Aorta (tissue), 5 donors: ENCODE results near the gene COPS8. TPM values are rescaled to one million over a fixed set of nuclear protein-coding genes. Genes with fewer than 3 reads are reported as not detected.

ENCODE experiments used
- ATAC-seq: fragments of 200-7000 bp; cut with Tn5 transposase; one replicate; pipeline ENCODE4 v1.9.1; 2022; ENCODE audit warnings: moderate library complexity; ENCODE audit not compliant: low FRiP score
- DNase-seq, 2 donors: peaks; one replicate each; pipeline ENCODE4 v3.0.0-alpha.2; 2020
- H3K27ac ChIP-seq, 2 donors: one replicate each; pipeline ENCODE4 v1.5.1; 2013; ENCODE audit warnings: low read length in 2 of 2, mild to moderate bottlenecking in 2 of 2, moderate library complexity in 2 of 2, control low read depth in 1 of 2, inconsistent platforms in 1 of 2, low read depth in 1 of 2
- H3K27me3 ChIP-seq, 2 donors: one replicate each; pipeline ENCODE4 v1.6.1; 2013; ENCODE audit warnings: control low read depth in 1 of 2, low read length in 1 of 2, mild to moderate bottlenecking in 1 of 2, moderate library complexity in 1 of 2; ENCODE audit not compliant: insufficient read depth in 2 of 2, control insufficient read depth in 1 of 2
- H3K36me3 ChIP-seq, 2 donors: one replicate each; pipeline ENCODE4 v1.6.1; 2013; ENCODE audit warnings: control low read depth in 1 of 2, low read length in 1 of 2, mild to moderate bottlenecking in 1 of 2; ENCODE audit not compliant: insufficient read depth in 2 of 2, control insufficient read depth in 1 of 2
- H3K4me1 ChIP-seq, 2 donors: one replicate each; pipeline ENCODE4 v1.6.1; 2013; ENCODE audit warnings: low read length in 2 of 2, control low read depth in 1 of 2, mild to moderate bottlenecking in 1 of 2, moderate library complexity in 1 of 2; ENCODE audit not compliant: insufficient read depth in 2 of 2, control insufficient read depth in 1 of 2
- H3K4me3 ChIP-seq, 2 donors: one replicate each; pipeline ENCODE4 v1.5.1; 2013; ENCODE audit warnings: low read length in 2 of 2, control low read depth in 1 of 2, mild to moderate bottlenecking in 1 of 2
- H3K9me3 ChIP-seq: one replicate; pipeline ENCODE4 v1.6.1; 2013; ENCODE audit warnings: mild to moderate bottlenecking, low read length; ENCODE audit not compliant: control insufficient read depth
- WGBS, 2 donors: extraction: QIAGEN DNeasy Blood & Tissue Kit; methylation state at CpG; one replicate each; pipeline ENCODE4 v1.1.7; 2013; 5-methylcytosine and 5-hydroxymethylcytosine counted together
- intact Hi-C, 2 donors: fragments of 100-400 bp; cut with DNase I; formaldehyde crosslinking; loops; one replicate each; pipeline versions ENCODE4 v1.14.2 to v1.15.0; 2022
- polyA plus RNA-seq, 2 donors: library from polyadenylated mRNA; stranded (reverse); fragments of 200-250 nt; gene quantifications; one replicate each; pipeline ENCODE4 v1.2.3, GENCODE V29; 2013
- total RNA-seq, 2 donors: library from RNA; stranded (reverse); fragmentation: NEBNext Ultra II Directional; extraction: Animal tissue kit (Norgen Biotek cat#: 25700); gene quantifications; one replicate each; pipeline ENCODE4 v1.2.1, GENCODE V29; 2021
- donor health status: healthy with polysubstance abuse.
- donor health status: Bipolar disorder and iron deficiency.
- donor health status: DM: no; HTN: no; CAD: no.
- donor health status: DM: no; HTN: no; CAD: no.
- donor health status: DM: yes; HTN: yes; CAD: no.

COPS8 gene
- total and polyA plus RNA-seq, 4 donors = 42.8 to 60.3 (median 45.0) TPM

GRCh38 chr2:237051861-237052260 is 33.8 kb upstream of the COPS8 start:
- Histone ChIP-seq H3K27me3 (no peaks in the 10 kb centered on the region), H3K4me1 (no peaks in the 10 kb centered on the region), H3K9me3 (peaks cover 3% of the 10 kb centered on the region), H3K27ac (no peak overlapping the region), H3K36me3 (no peaks in the 10 kb centered on the region), H3K4me3 (no peak overlapping the region)
- 93 to 94% methylated on average over 8 of the region's 8 CpGs for WGBS, 2 donors
- DNase-seq (no peak), ATAC-seq (no peak)
- intact Hi-C loops = no loop called here

GRCh38 chr2:237053066-237053465 is 32.6 kb upstream of the COPS8 start:
- Histone ChIP-seq H3K4me3 (no peak overlapping the region), H3K4me1 (no peaks in the 10 kb centered on the region), H3K27ac (no peak overlapping the region), H3K36me3 (no peaks in the 10 kb centered on the region), H3K9me3 (peaks cover 3% of the 10 kb centered on the region), H3K27me3 (no peaks in the 10 kb centered on the region)
- DNase-seq (no peak), ATAC-seq (no peak)
- intact Hi-C loops = no loop called here
- 96 to 97% methylated on average over 2 of the region's 2 CpGs for WGBS, 2 donors

- ATAC-seq (no peak), DNase-seq (no peak)
- H3K27me3 ChIP-seq = no peaks in the 10 kb centered on the region
- no peaks in the 10 kb centered on the region for H3K9me3 ChIP-seq
- intact Hi-C loops = loop anchor here in 1 of 2 donors (5.0 kb wide), 1 partner anchor 543 kb away; no protein-coding TSS in a partner anchor
- no peak overlapping the region for H3K27ac ChIP-seq
- WGBS, 2 donors = 27 to 35% methylated on average over 9 of the region's 9 CpGs
- no peaks in the 10 kb centered on the region for H3K36me3 ChIP-seq
- H3K4me1 ChIP-seq = no peaks in the 10 kb centered on the region
- H3K4me3 ChIP-seq = no peak overlapping the region
Observed at GRCh38 chr2:237055386-237056100, 30.1 kb upstream of the COPS8 start.

- no peak overlapping the region for H3K27ac ChIP-seq
- no peaks in the 10 kb centered on the region for H3K36me3 ChIP-seq
- no peak for ATAC-seq
- intact Hi-C loops = loop anchor here in 1 of 2 donors (5.0 kb wide), 1 partner anchor 544 kb away; no protein-coding TSS in a partner anchor
- no peak for DNase-seq
- no peaks in the 10 kb centered on the region for H3K9me3 ChIP-seq
- 64 to 67% methylated on average over 11 of the region's 11 CpGs for WGBS, 2 donors
- H3K4me3 ChIP-seq = no peak overlapping the region
- H3K4me1 ChIP-seq = no peaks in the 10 kb centered on the region
- H3K27me3 ChIP-seq = no peaks in the 10 kb centered on the region
Observed at GRCh38 chr2:237056287-237056875, 29.3 kb upstream of the COPS8 start.

GRCh38 chr2:237057107-237057506 is 28.6 kb upstream of the COPS8 start:
- H3K4me1 ChIP-seq = no peaks in the 10 kb centered on the region
- no peak overlapping the region for H3K27ac ChIP-seq
- H3K9me3 ChIP-seq = no peaks in the 10 kb centered on the region
- WGBS, 2 donors = 93 to 94% methylated on average over 5 of the region's 5 CpGs
- DNase-seq (no peak), ATAC-seq (no peak)
- no peaks in the 10 kb centered on the region for H3K27me3 ChIP-seq
- no peak overlapping the region for H3K4me3 ChIP-seq
- H3K36me3 ChIP-seq = no peaks in the 10 kb centered on the region
- intact Hi-C loops = loop anchor here in 1 of 2 donors (5.0 kb wide), 1 partner anchor 545 kb away; no protein-coding TSS in a partner anchor

- no peaks in the 10 kb centered on the region for H3K27me3 ChIP-seq
- no peaks in the 10 kb centered on the region for H3K36me3 ChIP-seq
- no peaks in the 10 kb centered on the region for H3K9me3 ChIP-seq
- H3K4me1 ChIP-seq = no peaks in the 10 kb centered on the region
- DNase-seq = no peak
- no peak overlapping the region for H3K27ac ChIP-seq
- intact Hi-C loops = loop anchor here in 1 of 2 donors (5.0 kb wide), 1 partner anchor 546 kb away; no protein-coding TSS in a partner anchor
- ATAC-seq = no peak
- 77% methylated on average over 5 of the region's 5 CpGs for WGBS, 2 donors
- no peak overlapping the region for H3K4me3 ChIP-seq
Observed at GRCh38 chr2:237057893-237058300, 27.8 kb upstream of the COPS8 start.

GRCh38 chr2:237058423-237058822 is 27.3 kb upstream of the COPS8 start:
- Histone ChIP-seq H3K4me3 (no peak overlapping the region), H3K27me3 (no peaks in the 10 kb centered on the region), H3K4me1 (no peaks in the 10 kb centered on the region), H3K27ac (no peak overlapping the region), H3K9me3 (no peaks in the 10 kb centered on the region), H3K36me3 (no peaks in the 10 kb centered on the region)
- 82 to 87% methylated on average over 11 of the region's 11 CpGs for WGBS, 2 donors
- intact Hi-C loops = loop anchor here in 1 of 2 donors (5.0 kb wide), 1 partner anchor 546 kb away; no protein-coding TSS in a partner anchor
- ATAC-seq (no peak), DNase-seq (no peak)

- Histone ChIP-seq H3K36me3 (no peaks in the 10 kb centered on the region), H3K27me3 (no peaks in the 10 kb centered on the region), H3K9me3 (no peaks in the 10 kb centered on the region), H3K4me1 (no peaks in the 10 kb centered on the region), H3K27ac (no peak overlapping the region), H3K4me3 (no peak overlapping the region)
- ATAC-seq (no peak), DNase-seq (no peak)
- 46 to 49% methylated on average over 8 of the region's 8 CpGs for WGBS, 2 donors
- intact Hi-C loops = loop anchor here in 1 of 2 donors (5.0 kb wide), 1 partner anchor 547 kb away; no protein-coding TSS in a partner anchor
Observed at GRCh38 chr2:237059155-237059875, 26.4 kb upstream of the COPS8 start.
